Measurements from ENCODE around the gene ZYG11B.
"Not testable (repeated sequence)": the region's sequence is repeated elsewhere in the genome, so short reads cannot be mapped to it uniquely, and the experiment has no call there.

ZYG11B gene

DNA sequence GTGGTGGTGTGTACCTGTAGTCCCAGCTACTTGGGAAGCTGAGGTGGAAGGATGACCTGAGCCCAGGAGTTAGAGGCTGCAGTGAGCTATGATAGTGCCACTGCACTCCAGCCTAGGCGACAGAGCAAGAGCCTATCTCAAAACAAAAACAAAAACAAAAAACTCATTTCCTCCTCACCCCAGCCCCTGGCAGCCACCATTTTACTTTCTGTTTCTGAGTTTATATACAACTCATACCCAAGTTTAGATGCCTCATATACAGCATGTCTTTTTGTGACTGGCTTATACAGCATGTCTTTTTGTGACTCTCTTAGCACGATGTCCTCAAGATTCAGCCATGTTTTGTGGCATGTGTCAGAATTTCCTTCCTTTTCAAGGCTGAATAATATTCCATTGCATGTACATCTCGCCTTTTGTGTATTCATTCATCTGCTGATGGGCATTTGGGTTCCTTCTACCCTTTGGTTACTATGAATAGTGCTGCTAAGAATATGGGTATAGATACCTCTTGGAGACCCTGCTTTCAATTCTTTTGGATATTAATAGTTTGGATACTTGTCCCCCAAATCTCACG, 42.8 kb upstream of the ZYG11B start:
- no peak for DNase-seq (ENCODE audit: low spot score)
- in situ Hi-C loops (cut with MboI; ENCODE audit: low pct_unique_long_range_greater_than_20kb, low sequenced_read_pairs, unreplicated experiment), result loop anchor here (10.0 to 25.0 kb wide), 2 partner anchors 269 to 546 kb away; partner anchors contain the start of gene ZFYVE9
- TF ChIP-seq, protein P1, sequence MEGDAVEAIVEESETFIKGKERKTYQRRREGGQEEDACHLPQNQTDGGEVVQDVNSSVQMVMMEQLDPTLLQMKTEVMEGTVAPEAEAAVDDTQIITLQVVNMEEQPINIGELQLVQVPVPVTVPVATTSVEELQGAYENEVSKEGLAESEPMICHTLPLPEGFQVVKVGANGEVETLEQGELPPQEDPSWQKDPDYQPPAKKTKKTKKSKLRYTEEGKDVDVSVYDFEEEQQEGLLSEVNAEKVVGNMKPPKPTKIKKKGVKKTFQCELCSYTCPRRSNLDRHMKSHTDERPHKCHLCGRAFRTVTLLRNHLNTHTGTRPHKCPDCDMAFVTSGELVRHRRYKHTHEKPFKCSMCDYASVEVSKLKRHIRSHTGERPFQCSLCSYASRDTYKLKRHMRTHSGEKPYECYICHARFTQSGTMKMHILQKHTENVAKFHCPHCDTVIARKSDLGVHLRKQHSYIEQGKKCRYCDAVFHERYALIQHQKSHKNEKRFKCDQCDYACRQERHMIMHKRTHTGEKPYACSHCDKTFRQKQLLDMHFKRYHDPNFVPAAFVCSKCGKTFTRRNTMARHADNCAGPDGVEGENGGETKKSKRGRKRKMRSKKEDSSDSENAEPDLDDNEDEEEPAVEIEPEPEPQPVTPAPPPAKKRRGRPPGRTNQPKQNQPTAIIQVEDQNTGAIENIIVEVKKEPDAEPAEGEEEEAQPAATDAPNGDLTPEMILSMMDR (IDR thresholded peaks at IDR 0.05; ENCODE audit: extremely low read depth, insufficient read depth, missing control alignments), result no peak

DNA sequence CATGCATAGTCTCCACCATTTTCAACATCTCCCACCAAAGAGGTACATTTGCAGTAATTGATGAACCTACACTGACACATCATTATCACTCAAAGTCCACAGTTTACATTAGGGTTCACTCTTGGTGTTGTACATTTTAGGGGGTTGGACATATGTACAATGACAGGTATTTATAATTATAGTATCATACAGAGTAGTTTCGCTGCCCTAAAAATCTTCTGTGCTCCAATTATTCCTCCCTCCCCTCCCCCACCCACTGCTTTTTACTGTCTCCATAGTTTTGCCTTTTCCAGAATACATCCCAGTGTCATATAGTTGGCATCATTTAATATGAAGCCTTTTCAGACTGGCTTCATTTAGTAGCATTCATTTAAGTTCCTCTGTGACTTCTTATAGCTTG, 41.7 kb upstream of the ZYG11B start:
- in situ Hi-C loops (cut with MboI; ENCODE audit: low pct_unique_long_range_greater_than_20kb, low sequenced_read_pairs, unreplicated experiment), result loop anchor here (10.0 to 25.0 kb wide), 2 partner anchors 270 to 547 kb away; partner anchors contain the start of gene ZFYVE9
- no peak for DNase-seq (ENCODE audit: low spot score)
- TF ChIP-seq, protein P1 (IDR thresholded peaks at IDR 0.05; ENCODE audit: extremely low read depth, insufficient read depth, missing control alignments), result no peak

DNA sequence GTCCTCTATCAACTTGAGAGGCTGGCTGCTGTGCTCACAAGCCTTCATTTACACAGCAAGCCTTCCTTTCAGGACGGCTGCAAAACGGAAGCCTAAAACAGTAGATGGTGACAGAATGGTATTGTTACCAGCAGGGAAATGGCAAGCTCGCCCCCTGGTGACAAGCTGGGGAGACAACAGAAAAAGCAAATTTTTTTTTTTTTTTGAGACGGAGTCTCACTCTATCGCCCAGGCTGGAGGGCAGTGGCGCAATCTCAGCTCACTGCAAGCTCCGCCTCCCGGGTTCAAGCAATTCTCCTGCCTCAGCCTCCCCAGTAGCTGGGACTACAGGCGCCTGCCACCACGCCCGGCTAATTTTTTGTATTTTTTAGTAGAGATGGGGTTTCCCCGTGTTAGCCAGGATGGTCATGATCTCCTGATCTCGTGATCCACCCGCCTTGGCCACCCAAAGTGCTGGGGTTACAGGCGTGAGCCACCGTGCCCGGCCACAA, 39.9 kb upstream of the ZYG11B start:
- TF ChIP-seq, protein P1 (IDR thresholded peaks at IDR 0.05; ENCODE audit: extremely low read depth, insufficient read depth, missing control alignments), result peak; percentile 76
- in situ Hi-C loops (cut with MboI; ENCODE audit: low pct_unique_long_range_greater_than_20kb, low sequenced_read_pairs, unreplicated experiment), result loop anchor here (10.0 to 25.0 kb wide), 2 partner anchors 272 to 549 kb away; partner anchors contain the start of gene ZFYVE9
- peak; percentile 77 for DNase-seq (ENCODE audit: low spot score)

DNA sequence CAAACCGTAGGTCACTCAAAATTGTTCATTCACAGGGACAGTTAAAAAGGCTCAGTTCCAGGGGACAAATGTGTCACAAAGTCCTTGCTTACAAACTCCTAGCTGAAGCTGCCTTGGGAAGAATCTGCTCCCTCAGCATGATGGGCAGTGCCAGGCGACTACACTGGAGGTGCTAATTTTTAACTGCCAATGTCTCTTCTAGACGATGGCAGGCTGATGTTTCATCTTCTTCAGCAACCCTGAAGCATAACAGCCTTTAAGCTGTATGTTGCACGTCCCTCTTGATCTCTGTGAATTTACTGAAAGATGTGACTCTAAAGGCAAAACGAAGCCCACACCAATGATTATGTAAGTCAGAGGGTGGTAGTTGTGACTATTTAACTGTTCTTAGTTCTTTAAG, 39.4 kb upstream of the ZYG11B start:
- in situ Hi-C loops (cut with MboI; ENCODE audit: low pct_unique_long_range_greater_than_20kb, low sequenced_read_pairs, unreplicated experiment), result loop anchor here (10.0 to 25.0 kb wide), 2 partner anchors 272 to 550 kb away; partner anchors contain the start of gene ZFYVE9
- no peak for DNase-seq (ENCODE audit: low spot score)

DNA sequence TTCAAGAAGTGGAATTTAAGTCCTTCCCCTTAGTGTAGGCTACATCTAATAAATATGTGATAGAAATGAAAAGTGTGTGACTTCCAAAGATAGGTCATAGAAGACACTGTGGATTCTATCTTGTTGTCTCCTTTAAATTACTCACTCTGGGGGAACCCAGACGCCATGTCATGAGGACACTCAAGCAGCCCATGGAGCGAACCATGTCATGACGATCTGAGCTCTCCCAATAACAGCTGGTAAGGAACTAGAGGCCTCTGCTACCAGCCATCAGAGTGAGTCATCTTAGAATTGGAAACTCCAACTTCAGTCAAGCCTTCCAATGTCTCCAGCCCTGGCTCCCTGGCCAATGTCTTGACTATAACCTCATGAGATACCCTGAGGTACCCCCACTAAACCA, 34.4 kb upstream of the ZYG11B start:
- in situ Hi-C loops (cut with MboI; ENCODE audit: low pct_unique_long_range_greater_than_20kb, low sequenced_read_pairs, unreplicated experiment), result loop anchor here (25.0 kb wide), 1 partner anchor 555 kb away; the partner anchor contains the start of gene ZFYVE9
- TF ChIP-seq, protein P1 (IDR thresholded peaks at IDR 0.05; ENCODE audit: extremely low read depth, insufficient read depth, missing control alignments), result no peak
- no peak for DNase-seq (ENCODE audit: low spot score)

More for the DNA sequence above, 39.4 kb upstream of the ZYG11B start:
- TF ChIP-seq, protein P1 (IDR thresholded peaks at IDR 0.05; ENCODE audit: extremely low read depth, insufficient read depth, missing control alignments), result no peak

DNA sequence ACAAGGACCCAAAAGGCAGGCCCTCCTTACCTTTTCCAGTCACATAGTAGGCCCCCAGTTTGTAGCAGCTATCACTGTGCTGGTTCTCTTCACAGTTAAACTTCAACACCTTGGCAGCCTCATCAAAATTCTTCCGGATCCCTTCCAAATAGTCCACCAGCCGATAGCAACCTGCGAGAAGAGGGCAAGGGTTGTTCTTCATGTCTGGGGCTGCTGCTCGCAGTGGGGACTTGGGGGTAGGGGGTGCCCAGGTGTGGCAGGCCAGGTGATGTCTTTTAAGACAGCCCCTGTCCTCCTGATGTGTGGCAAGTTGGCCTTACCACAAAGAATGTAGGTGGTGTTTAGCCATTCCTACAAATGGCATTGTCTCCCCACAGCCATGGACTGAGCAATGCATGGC, 33.6 kb upstream of the ZYG11B start:
- no peak for DNase-seq (ENCODE audit: low spot score)
- in situ Hi-C loops (cut with MboI; ENCODE audit: low pct_unique_long_range_greater_than_20kb, low sequenced_read_pairs, unreplicated experiment), result loop anchor here (25.0 kb wide), 1 partner anchor 555 kb away; the partner anchor contains the start of gene ZFYVE9
- TF ChIP-seq, protein P1 (IDR thresholded peaks at IDR 0.05; ENCODE audit: extremely low read depth, insufficient read depth, missing control alignments), result no peak

DNA sequence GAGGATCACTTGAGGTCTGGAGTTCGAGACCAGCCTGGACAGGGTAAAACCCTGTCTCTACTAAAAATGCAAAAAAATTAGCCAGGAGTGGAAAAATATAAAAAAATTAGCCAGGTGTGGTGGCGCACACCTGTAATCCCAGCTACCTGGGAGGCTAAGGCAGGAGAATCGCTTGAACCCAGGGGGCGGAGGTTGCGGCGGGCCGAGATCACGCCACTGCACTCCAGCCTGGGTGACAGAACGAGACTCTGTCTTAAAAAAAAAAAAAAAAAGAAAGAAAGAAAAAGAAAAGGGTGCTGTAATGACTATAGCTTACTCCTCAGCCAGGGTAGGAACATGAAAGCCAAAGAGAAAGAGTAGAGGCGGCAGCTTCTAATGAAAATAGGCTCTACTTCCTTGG, 32.9 kb upstream of the ZYG11B start:
- DNase-seq (ENCODE audit: low spot score), result not testable (repeated sequence)
- in situ Hi-C loops (cut with MboI; ENCODE audit: low pct_unique_long_range_greater_than_20kb, low sequenced_read_pairs, unreplicated experiment), result loop anchor here (25.0 kb wide), 1 partner anchor 556 kb away; the partner anchor contains the start of gene ZFYVE9
